CD4-positive, alpha-beta T cell treated with Interferon gamma for 1 hour (primary cell): ENCODE results near the gene UPP1.

Source experiments
- DNase-seq: peaks from one replicate; pipeline ENCODE4 v3.0.0-alpha.2; 2020

Gene UPP1

GRCh38 chr7:48087349-48087748 is 1.7 kb upstream of the UPP1 start:
- DNase-seq = peak; percentile 37

DNA sequence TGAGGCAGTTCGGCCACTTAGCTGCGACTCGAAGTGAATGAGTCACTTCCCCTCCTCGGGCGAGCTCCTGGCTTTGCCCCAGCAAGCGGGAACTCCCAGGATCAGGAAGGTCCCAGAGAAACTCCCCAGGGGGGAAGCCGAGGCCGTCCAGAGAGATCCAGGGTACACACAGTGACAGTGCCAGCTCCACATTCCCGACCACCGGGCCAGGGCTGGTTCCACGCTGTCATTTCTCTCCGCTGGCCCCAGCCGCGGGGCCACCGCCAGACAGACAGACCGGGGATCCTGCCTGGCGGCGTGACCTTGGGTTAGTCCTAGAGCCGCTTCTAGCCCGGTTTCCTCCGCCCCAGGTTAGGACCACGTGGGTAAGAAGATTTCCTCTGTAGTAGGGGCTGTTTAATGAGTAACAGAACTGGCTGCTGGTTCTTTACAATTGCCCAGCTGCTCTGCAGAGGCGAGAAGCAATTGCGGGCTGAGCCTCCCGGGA is 463 bp upstream of the UPP1 start:
- DNase-seq = peak; percentile 71

- peak; percentile 36 for DNase-seq
These were observed 1.2 kb downstream of the UPP1 start for GRCh38 chr7:48090095-48090805.

DNA sequence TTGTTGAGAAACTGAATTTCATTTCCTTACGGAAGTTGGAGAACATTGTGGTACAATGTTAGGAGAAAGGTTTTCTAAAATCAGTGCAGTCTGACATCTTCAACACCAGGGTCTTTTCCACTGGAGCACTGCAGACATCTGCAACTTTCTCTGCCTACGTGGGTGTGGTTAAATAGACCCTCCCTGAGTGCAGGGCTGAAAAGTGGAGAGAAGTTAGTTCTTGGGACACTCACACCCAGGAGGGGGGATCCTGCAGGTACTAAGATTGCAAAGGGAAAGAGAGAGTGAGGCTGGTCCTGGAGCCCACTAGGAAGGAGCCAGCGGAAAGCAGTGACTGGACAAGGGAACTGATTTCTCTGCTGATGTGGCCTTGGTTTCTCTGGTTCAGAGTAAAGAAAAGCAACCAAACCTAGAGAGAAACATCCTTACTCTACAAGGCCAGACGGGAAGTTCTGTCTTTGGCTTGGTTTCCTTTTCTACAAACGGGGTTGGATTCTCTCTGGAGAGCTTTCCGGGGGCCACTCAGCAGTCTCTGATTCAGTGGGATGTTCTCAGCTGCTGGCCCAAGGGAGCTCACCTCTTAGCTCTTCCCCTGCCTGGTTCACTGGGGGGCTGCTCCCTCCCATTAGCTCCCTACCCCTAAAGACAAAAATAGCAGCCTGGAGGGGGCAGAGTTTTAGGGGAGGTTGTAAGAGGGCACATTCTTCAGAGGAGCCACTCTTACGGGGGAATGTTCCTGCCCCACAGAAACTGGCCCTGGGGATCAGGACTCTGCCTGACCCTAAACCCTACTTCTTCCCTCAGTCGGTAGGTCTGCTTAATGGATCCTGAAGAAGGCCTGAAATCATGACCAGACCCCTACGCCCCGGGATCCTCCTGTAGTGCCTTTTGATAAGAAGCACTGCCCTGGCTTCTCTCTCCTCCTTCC is 2.7 kb downstream of the UPP1 start:
- no peak for DNase-seq

DNA sequence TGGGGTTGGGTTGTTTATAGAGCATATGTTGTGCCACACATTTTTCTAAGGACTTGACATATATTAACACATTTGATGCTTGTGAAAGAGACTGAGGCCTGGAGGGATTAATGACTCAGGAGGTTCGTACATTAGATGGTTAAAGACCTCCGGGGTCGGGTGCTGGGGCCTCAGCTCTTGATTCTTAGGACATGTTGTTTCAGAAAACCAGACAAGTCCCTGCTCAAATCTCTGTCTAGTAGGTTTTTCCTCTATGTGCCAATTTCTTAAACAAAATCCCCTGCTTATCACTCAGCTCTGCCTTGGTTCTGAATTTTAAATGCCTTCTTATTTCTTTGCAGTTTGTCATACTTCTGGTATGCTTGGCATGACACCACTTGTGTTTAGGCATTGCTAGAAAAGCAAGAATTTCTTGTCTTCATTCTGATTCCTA is 5.8 kb downstream of the UPP1 start:
- DNase-seq = no peak

DNA sequence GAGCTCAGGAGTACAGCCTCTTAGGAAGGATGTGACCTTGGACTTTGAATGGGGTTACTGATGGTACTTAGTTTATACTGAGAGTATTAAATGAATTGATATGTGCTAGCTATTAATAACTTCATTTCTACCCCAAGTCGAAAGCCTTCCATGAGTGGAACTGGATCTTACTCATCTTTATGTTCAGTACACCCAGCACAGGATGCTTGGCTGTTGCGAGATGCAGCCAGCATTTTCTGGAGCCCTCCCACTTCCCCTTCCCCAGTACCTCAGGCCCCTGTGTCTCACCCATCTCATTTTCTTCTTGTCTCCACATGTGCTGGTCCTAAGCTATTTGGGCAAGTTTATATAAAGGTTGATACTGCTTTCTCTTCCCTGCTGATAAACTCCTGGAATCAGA is 7.2 kb downstream of the UPP1 start:
- peak; percentile 48 for DNase-seq

GRCh38 chr7:48097521-48098231 is 8.6 kb downstream of the UPP1 start:
- DNase-seq = no peak

- no peak for DNase-seq
These were observed 9.8 kb downstream of the UPP1 start for GRCh38 chr7:48098846-48099245.

- no peak for DNase-seq
These were observed 10.7 kb downstream of the UPP1 start for GRCh38 chr7:48099781-48100180.

GRCh38 chr7:48101352-48101751 is 12.3 kb downstream of the UPP1 start:
- DNase-seq = no peak

- DNase-seq = no peak
These were observed 12.9 kb downstream of the UPP1 start for GRCh38 chr7:48101968-48102367.

GRCh38 chr7:48102530-48102929 is 13.5 kb downstream of the UPP1 start:
- no peak for DNase-seq

GRCh38 chr7:48105045-48105444 is 16.0 kb downstream of the UPP1 start:
- DNase-seq = no peak

GRCh38 chr7:48106906-48107659 is 18.0 kb downstream of the UPP1 start:
- no peak for DNase-seq

GRCh38 chr7:48107926-48108472 is 18.9 kb downstream of the UPP1 start:
- no peak for DNase-seq

GRCh38 chr7:48108959-48109847 is 20.1 kb downstream of the UPP1 start:
- DNase-seq = no peak

- peak; percentile 79 for DNase-seq
These were observed 21.0 kb downstream of the UPP1 start for GRCh38 chr7:48109848-48110663.

- DNase-seq = no peak
These were observed 21.8 kb downstream of the UPP1 start for GRCh38 chr7:48110868-48111267.

GRCh38 chr7:48111596-48111995 is 22.5 kb downstream of the UPP1 start:
- no peak for DNase-seq
